NCI-H187 treated with DMSO at 0.1 percent for 48 hours (cell line): ENCODE results near the gene PPP2R2C.
A peak's percentile ranks its signal among the peaks of the same experiment; 100 is the strongest.

ENCODE experiments used
- DNase-seq: peaks from one replicate; lab custom pipeline; 2025; lab: John Stamatoyannopoulos, UW

The PPP2R2C gene

DNA sequence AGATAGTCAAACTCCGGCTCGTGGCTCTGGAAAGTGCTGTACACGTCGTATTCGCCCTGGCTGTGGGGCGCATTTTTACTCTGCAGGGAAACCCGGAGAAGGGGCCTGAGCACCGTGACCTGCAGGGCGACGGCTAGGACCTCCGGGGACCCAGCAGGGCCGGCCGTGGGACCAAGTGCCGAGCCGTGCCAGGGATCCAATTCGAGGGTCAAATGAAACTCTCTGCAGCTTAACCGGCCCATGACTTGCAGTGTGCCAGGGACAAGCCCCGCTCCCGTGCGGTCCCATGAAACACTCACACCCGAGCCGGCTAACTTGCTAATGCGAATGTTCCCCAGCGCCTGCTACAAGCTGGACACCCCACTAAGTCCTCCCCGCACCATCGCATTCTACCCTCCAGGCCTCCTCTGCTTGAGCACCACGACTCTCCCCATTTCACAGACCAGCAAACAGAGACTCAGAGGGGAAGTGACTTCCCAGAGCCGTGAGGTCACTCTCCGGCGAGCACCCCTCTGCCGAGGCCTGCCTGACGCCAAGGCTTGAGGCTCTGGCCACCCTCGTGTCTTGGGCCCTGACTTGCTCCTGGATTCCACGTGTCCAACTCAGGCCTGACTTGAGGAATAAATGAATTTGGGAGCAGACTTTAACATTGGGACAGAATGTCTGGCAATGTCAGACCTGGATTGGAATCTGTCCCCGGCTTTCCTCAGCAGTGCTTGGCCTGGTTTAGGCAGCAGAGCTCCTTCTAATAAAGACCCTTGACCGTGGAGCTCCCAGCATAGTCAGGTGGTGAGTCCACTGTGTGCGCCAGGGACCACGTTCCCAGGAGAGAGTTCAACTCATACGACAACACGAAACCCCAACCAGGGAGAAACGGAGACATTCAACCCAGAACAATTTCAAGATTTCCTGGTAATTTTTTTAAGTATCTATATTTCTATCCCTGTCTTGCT lies 93.6 kb downstream of the PPP2R2C start:
- no peak for DNase-seq

GRCh38 chr4:6377626-6378492 lies 94.6 kb downstream of the PPP2R2C start:
- no peak for DNase-seq

- DNase-seq: no peak
Observed at GRCh38 chr4:6375620-6376295, 96.7 kb downstream of the PPP2R2C start.

DNA sequence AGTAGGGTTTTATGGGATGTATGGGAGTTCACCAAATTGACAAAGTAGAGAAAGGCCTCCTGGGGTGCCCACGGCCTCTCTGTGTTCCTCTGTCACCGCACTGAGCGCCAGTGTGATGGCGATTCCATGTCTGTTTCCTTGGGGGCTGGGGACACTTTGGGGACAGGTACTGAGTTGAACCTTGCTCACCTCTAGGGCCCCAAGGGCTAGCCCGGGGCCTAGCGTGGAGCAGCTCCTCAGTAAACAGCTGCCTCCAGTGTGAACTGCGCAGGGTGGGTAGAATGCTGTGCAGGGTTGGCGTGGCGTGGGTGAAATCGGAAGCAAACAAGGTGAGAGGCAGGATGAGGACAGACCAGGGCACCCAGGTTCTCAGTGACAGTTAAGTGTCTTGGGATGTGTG lies 97.8 kb downstream of the PPP2R2C start:
- no peak for DNase-seq

DNA sequence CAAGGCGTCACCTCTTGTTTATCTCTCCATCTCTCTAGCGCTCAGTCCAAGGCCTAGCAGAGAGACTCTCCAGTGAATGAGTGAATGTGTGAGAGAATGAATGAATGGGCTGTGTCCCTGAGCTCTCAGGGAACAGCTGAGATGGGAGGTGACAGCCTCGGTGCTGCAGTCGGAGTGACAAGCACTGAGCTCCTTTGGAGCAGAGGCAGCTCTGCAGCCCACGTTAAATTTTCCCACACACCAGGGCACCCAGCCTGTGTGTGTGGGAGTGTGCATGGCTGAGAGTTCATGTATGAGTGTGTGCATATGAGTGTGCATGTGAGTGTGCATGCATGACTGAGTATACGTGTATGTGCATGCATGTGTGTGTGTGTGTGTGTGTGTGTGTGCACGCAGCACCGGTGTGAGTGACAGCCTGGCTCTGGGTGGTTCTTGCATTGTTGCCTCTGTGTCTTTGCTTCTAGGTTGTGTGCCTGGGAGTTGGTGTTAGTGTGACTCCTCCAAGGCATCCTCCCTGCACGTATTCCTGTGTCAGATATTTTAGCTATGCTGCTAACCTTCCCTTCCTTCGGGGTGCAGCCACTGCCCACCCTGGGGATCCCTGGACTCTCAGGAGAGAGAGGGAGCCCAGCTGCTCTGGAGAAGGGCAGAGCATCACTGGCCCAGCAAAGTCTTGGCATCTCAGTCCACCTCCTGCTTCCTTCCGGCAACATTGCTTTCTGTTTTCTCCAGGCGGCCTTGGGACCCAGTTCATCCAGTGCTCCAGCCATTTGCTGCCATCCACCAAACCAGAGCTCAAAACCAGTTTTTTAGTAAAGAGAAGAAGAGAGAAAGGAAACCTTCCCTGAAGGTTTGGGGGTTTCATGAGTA lies 98.6 kb downstream of the PPP2R2C start:
- no peak for DNase-seq

DNA sequence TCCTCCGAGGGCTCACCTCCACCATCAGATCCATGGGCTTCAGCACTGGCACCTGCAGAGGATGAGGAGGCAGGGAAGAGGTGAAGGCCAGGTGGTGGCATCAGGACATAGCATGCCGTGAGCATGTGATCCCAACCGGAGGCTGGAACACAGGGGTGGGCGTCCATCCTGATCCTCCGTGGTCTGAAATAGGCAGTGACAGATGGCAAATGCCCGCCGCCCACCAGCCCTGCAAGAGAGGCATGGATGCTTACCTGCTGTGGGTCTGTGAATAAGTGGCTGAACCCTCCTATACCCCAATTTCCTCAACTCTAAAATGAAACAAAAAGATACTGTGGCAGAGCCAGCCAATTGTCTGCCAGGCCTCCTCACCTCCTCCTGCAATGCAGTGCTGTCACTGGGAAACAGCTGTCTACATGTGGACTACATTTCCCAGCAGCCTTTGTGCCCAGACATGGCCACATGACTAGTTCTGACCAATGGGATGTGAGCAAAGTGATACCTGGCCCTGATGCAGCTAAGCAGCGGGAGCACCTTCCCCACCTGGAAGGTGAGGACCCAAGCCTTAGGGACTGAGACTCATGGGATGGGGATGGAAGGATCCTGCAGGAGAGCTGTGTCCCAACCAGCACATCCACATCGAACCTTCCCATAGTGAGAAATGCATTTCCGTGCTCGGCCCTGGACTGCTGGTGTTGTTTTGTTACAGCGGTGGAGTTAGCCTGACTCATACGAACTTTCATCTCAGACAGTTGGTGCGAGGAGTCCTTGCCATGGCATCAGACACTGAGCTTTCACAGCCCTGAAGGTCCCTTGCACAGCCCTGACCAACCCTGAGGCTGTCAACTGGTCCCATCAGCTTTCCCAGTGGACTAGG lies 99.5 kb downstream of the PPP2R2C start:
- DNase-seq: peak; percentile 42

DNA sequence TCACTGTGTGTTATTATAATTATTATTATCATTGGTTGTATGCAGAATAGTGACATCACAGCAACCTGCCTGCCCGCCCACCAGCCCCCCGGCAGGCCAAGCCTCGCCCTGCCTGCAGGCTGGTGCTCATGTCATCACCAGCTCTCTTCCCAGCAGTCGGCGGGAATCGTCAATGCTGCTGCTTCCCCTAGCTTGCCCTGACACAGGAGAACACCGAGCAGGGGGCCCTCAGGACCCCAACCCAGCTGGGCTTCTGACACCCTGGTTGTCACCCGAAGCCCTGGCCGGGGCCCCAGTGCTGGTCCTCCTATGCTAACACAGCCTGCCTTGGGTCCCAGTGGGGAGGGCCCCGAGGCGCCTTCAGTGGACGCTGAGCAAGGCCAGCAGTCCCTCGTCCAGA lies 100.6 kb downstream of the PPP2R2C start:
- DNase-seq: no peak

DNA sequence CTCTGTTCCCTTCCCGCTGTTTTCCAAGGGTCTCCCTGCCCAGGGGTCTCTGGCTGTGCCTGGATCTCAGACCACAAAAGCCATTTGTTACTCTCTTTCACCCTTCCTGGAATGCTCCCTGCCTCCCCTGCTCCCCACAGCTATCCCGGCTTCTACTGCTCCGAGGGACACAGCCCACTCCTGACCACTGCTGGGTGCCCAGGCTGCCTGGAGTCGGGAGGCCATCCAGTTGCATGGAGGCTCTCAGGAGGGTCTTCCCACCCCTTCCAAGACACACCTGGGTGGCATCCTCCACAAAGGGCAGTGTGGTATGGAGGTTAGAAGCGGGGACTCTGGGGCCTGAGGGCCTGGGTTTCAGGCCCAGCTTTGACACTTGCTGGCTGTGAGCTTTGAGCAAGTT lies 101.1 kb downstream of the PPP2R2C start:
- no peak for DNase-seq

- no peak for DNase-seq
Observed at GRCh38 chr4:6369924-6370645, 102.3 kb downstream of the PPP2R2C start.

- no peak for DNase-seq
Observed at GRCh38 chr4:6369511-6369910, 102.9 kb downstream of the PPP2R2C start.

GRCh38 chr4:6369035-6369434 lies 103.4 kb downstream of the PPP2R2C start:
- DNase-seq: no peak

GRCh38 chr4:6368601-6369000 lies 103.8 kb downstream of the PPP2R2C start:
- no peak for DNase-seq

DNA sequence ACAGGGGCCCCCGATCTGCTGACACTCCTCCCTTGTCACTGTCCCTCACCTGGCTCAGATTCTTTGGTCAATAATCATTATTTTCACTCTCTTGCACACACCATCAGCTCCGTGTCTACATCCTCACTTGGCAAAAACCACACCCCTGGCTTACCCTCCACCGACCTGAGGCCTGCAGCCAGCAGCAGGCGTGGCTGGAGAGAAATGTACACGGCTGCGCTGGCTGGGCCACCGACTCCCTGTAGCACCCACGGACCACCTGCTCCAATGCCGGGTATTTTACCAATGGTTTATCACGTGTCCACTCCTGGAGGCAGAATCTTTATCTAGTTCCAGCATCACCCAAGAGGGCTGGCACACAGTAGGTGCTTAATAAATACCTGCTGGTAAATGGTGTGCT lies 104.3 kb downstream of the PPP2R2C start:
- DNase-seq: no peak

- DNase-seq: no peak
Observed at GRCh38 chr4:6367371-6367851, 105.0 kb downstream of the PPP2R2C start.

GRCh38 chr4:6366581-6366980 lies 105.8 kb downstream of the PPP2R2C start:
- DNase-seq: no peak

DNA sequence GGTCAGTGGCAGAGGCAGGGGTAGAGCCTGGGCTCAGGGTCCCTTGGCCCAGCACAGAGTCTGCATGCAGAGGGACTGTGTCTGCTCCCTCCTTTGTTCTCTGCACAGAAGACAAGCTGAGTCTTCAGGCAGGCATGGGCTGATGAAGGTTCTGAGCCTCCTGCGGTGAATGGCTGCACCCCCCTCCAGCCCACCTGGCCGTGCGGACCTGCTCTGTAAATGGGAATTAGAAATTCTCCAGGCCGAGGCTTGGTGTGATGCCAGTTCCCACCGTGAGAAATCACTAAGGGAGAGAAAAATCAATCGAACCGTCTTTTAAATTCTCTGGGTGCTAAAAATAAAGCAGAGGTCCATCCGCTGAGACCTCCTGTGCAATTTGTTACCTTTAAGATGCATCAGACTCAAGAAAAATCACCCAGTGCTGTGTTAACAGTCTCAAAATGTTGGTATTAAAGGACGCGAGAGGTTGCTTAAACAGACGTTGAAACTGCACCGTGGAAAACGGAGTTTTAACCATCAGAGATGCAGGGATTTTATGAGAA lies 106.8 kb downstream of the PPP2R2C start:
- DNase-seq: no peak

GRCh38 chr4:6364581-6364980 lies 107.8 kb downstream of the PPP2R2C start:
- no peak for DNase-seq

- DNase-seq: no peak
Observed at GRCh38 chr4:6364146-6364545, 108.3 kb downstream of the PPP2R2C start.

GRCh38 chr4:6362896-6363295 lies 109.5 kb downstream of the PPP2R2C start:
- DNase-seq: no peak
